Endothelial cell of umbilical vein (primary cell): ENCODE measurements around the gene CELF2. TPM values are rescaled to one million over a fixed set of nuclear protein-coding genes. Genes with fewer than 3 reads are reported as not detected.

Experiments
- BruUV-seq: library from RNA; stranded (reverse); fragments of 400-500 nt; replicated peaks from 2 replicates; lab custom pipeline; 2021; lab: Mats Ljungman, UMichigan
- CTCF ChIA-PET: fragments of 300-600, 350-600 bp; sonication (Branson Sonifier 250); formaldehyde crosslinking; loops from one replicate; lab custom pipeline; 2021; ENCODE audit warnings: antibody characterized with exemption, inconsistent platforms; lab: Charles Lee
- POLR2A ChIA-PET: fragments of 300-600, 350-600 bp; sonication (Branson Sonifier 250); formaldehyde crosslinking; loops from one replicate; lab custom pipeline; 2021; ENCODE audit warnings: antibody characterized with exemption, inconsistent platforms; lab: Charles Lee
- DNase-seq: peaks from one replicate; pipeline ENCODE4 v3.0.0-alpha.2; 2011; ENCODE audit warnings: low read depth, low spot score
- FAIRE-seq: peaks from 2 replicates; lab custom pipeline; 2011; peaks lifted over from hg19 to GRCh38; lab: Jason Lieb, UNC
- H2AFZ ChIP-seq: 2 replicates; pipeline ENCODE4 v1.6.0; 2012; ENCODE audit warnings: low read depth, low read length, control low read depth, inconsistent platforms
- H3K27ac ChIP-seq: 2 replicates; pipeline ENCODE4 v1.5.1; 2011; ENCODE audit warnings: low read depth, mild to moderate bottlenecking, control low read depth, low read length, moderate library complexity; ENCODE audit not compliant: insufficient read depth
- H3K27me3 ChIP-seq, 2 experiments: 2 replicates each; pipeline versions ENCODE4 v1.6.0 to v1.6.1; 2011; ENCODE audit warnings: low read length in 2 of 2, mixed read lengths in 1 of 2; ENCODE audit not compliant: control insufficient read depth in 2 of 2, insufficient read depth in 2 of 2
- H3K36me3 ChIP-seq, 2 experiments: 2 replicates in 1 of 2; 3 replicates in 1 of 2; pipeline ENCODE4 v1.5.1; 2011; ENCODE audit warnings: low read length in 2 of 2, mild to moderate bottlenecking in 1 of 2, moderate library complexity in 1 of 2; ENCODE audit not compliant: control insufficient read depth in 2 of 2, insufficient read depth in 2 of 2; ENCODE audit errors: extremely low read depth in 1 of 2
- H3K4me1 ChIP-seq: 3 replicates; pipeline ENCODE4 v1.5.1; 2011; ENCODE audit warnings: mild to moderate bottlenecking, low read length; ENCODE audit not compliant: control insufficient read depth, insufficient read depth; ENCODE audit errors: extremely low read depth
- H3K4me2 ChIP-seq: 2 replicates; pipeline ENCODE4 v1.6.1; 2011; ENCODE audit warnings: low read length, control low read depth, mixed read lengths; ENCODE audit not compliant: insufficient read depth
- H3K4me3 ChIP-seq, 3 experiments: fragments of 200-600 bp in 1 of 3; sonication (generic), shearing (Covaris generic) in 1 of 3; replicated peaks in 1 of 3; 2 replicates each; pipeline ENCODE4 v1.5.1; 2011 to 2016; ENCODE audit warnings: control low read depth in 3 of 3, low read length in 3 of 3, mild to moderate bottlenecking in 2 of 3, inconsistent platforms in 1 of 3, low read depth in 1 of 3, moderate library complexity in 1 of 3; ENCODE audit not compliant: insufficient read depth in 1 of 3
- H3K79me2 ChIP-seq: 2 replicates; pipeline ENCODE4 v1.6.0; 2012; ENCODE audit warnings: low read length, inconsistent platforms; ENCODE audit not compliant: control insufficient read depth, insufficient read depth
- H3K9ac ChIP-seq: replicated peaks from 2 replicates; pipeline ENCODE3; 2011; ENCODE audit warnings: low read length, control low read depth; ENCODE audit not compliant: insufficient read depth; ENCODE audit errors: extremely low read depth
- H3K9me1 ChIP-seq: replicated peaks from 3 replicates; pipeline ENCODE4 v1.6.0; 2011; ENCODE audit warnings: mild to moderate bottlenecking, low read length; ENCODE audit not compliant: control insufficient read depth, insufficient read depth; ENCODE audit errors: extremely low read depth
- H3K9me3 ChIP-seq: replicated peaks from 2 replicates; pipeline ENCODE4 v1.5.1; 2012; ENCODE audit warnings: low read length, inconsistent platforms; ENCODE audit not compliant: control insufficient read depth, insufficient read depth
- H4K20me1 ChIP-seq: replicated peaks from 2 replicates; pipeline ENCODE3; 2011; ENCODE audit warnings: mild to moderate bottlenecking, low read length; ENCODE audit not compliant: control insufficient read depth, insufficient read depth; ENCODE audit errors: extremely low read depth
- CTCF ChIP-seq, 2 donors: IDR thresholded peaks; 1 replicate in 1 of 2; 2 replicates in 1 of 2; pipeline ENCODE4 v1.5.1; 2011; ENCODE audit warnings: low read length in 2 of 2, mild to moderate bottlenecking in 2 of 2, moderate library complexity in 2 of 2, control low read depth in 1 of 2, inconsistent platforms in 1 of 2, low read depth in 1 of 2; ENCODE audit not compliant: insufficient read depth in 1 of 2; ENCODE audit errors: extremely low read depth in 1 of 2
- EZH2 ChIP-seq: IDR thresholded peaks from 2 replicates; pipeline ENCODE4 v1.6.1; 2012; ENCODE audit warnings: borderline replicate concordance, low read depth, mild to moderate bottlenecking, moderate library complexity, low read length, inconsistent platforms; ENCODE audit not compliant: severe bottlenecking
- FOS ChIP-seq: IDR thresholded peaks from 2 replicates; pipeline ENCODE4 v1.6.1; 2011; ENCODE audit warnings: mild to moderate bottlenecking, low read length, moderate library complexity, borderline replicate concordance; ENCODE audit not compliant: insufficient read depth
- GATA2 ChIP-seq: IDR thresholded peaks from 2 replicates; pipeline ENCODE4 v1.7.0; 2011; ENCODE audit warnings: low read depth, mild to moderate bottlenecking, moderate library complexity, mixed read lengths, low read length; ENCODE audit not compliant: insufficient read length, insufficient read depth
- JUN ChIP-seq: IDR thresholded peaks from 2 replicates; pipeline ENCODE4 v1.6.1; 2011; ENCODE audit warnings: borderline replicate concordance, low read depth; ENCODE audit not compliant: insufficient read length, insufficient read depth
- MYC ChIP-seq: IDR thresholded peaks from one replicate; pipeline ENCODE4 v1.6.1; 2011; ENCODE audit warnings: mild to moderate bottlenecking, low read depth, low read length
- POLR2A ChIP-seq: IDR thresholded peaks from 2 replicates; pipeline ENCODE4 v1.6.1; 2012; ENCODE audit warnings: low read depth, mild to moderate bottlenecking, control low read depth, low read length
- POLR2AphosphoS5 ChIP-seq: IDR thresholded peaks from 2 replicates; pipeline ENCODE4 v1.6.1; 2012; ENCODE audit warnings: low read depth, mild to moderate bottlenecking, control low read depth, low read length, moderate library complexity; ENCODE audit not compliant: insufficient read depth
- dilution Hi-C: fragments of 300-500 bp; cut with MboI; formaldehyde crosslinking; loops from one replicate; pipeline ENCODE4 v1.15.0; 2019; ENCODE audit warnings: low sequenced_read_pairs; ENCODE audit not compliant: extremely low pct_ligation_motif_present
- intact Hi-C: fragments of 100-400 bp; cut with micrococcal nuclease; formaldehyde crosslinking; loops from one replicate; pipeline ENCODE4 v1.10.0; 2022
- polyA plus RNA-seq, 4 experiments: library from polyadenylated mRNA; depleted of rRNA in 3 of 4; stranded (reverse) in 3 of 4; unstranded in 1 of 4; fragments of >200 nt; gene quantifications; 2 replicates each; pipeline versions ENCODE4 v1.2.1 to v1.2.3, GENCODE V29; 2011 to 2012; ENCODE audit warnings: missing spikeins in 1 of 4
- total RNA-seq: library from RNA; stranded (reverse); gene quantifications from 2 replicates; pipeline ENCODE4 v1.2.3, GENCODE V29; 2021
- TF ChIP-seq, protein P1 (sequence below): IDR thresholded peaks from 2 replicates; pipeline ENCODE4 v1.6.1; 2011; ENCODE audit not compliant: insufficient read depth, insufficient read length

The CELF2 gene
- total and polyA plus RNA-seq, 2 donors (not counting 3 experiments of a cell fraction or from before 2014, with no cell fraction given) = 21.6 to 42.6 TPM

GRCh38 chr10:11344081-11344480 lies 326.4 kb downstream of the CELF2 start:
- POLR2A ChIA-PET = no interaction called here
- no peak for DNase-seq

More at GRCh38 chr10:11344081-11344480, 326.4 kb downstream of the CELF2 start:
- H3K36me3 ChIP-seq = no peaks in the 10 kb centered on the region
- no peak overlapping the region for H2AFZ ChIP-seq
- no peak overlapping the region for H3K27ac ChIP-seq
- BruUV-seq = no TSS peak
- dilution Hi-C loops (no loop called here), intact Hi-C loops (no loop called here)
- no peaks in the 10 kb centered on the region for H3K4me1 ChIP-seq
- no peaks in the 10 kb centered on the region for H4K20me1 ChIP-seq
- H3K4me2 ChIP-seq = no peak overlapping the region
- peaks cover 0 to 2% of the 10 kb centered on the region in 2 experiments for H3K27me3 ChIP-seq
- no peak overlapping the region for H3K4me3 ChIP-seq
- H3K9ac ChIP-seq = no peak overlapping the region
- no peaks in the 10 kb centered on the region for H3K79me2 ChIP-seq
- no peaks in the 10 kb centered on the region for H3K9me1 ChIP-seq
- CTCF ChIA-PET = no interaction called here
- H3K9me3 ChIP-seq = no peaks in the 10 kb centered on the region
- no peak for TF ChIP-seq POLR2A
- no peak for TF ChIP-seq JUN
- no peak for TF ChIP-seq GATA2
- no peak for TF ChIP-seq EZH2
- TF ChIP-seq CTCF (IDR thresholded peaks at IDR 0.05; ENCODE audit: extremely low read depth in 1 of 2, insufficient read depth in 1 of 2, low read depth in 1 of 2, low read length in 2 of 2) = no peak
- TF ChIP-seq FOS = no peak
- no peak for TF ChIP-seq POLR2AphosphoS5
- no peak for TF ChIP-seq MYC
- TF ChIP-seq, protein P1, sequence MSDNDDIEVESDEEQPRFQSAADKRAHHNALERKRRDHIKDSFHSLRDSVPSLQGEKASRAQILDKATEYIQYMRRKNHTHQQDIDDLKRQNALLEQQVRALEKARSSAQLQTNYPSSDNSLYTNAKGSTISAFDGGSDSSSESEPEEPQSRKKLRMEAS = no peak
- no peak for FAIRE-seq
